ENCODE data around the gene DENND4A.
"Not testable (repeated sequence)": the region's sequence is repeated elsewhere in the genome, so short reads cannot be mapped to it uniquely, and the experiment has no call there.

DENND4A gene

DNA sequence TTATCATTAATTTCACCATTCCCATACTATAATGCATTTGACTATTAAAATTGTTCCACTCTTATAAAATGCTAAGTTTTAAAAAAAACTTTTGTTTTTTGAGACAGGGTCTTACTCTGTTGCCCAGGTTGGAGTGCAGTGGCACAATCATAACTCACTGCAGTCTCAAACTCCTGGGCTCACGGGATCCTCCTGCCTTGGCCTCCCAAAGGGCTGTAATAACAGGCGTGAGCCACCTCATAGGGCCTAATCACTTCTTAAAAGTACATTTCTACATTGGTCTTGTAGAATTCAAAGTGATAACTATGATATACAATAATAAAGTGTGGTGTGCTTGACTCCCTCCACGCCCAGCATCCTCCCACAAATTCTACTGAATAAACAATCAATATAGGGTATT, 3.0 kb downstream of the DENND4A start:
- DNase-seq (ENCODE audit: low spot score), result no peak

GRCh38 chr15:65787260-65787659, 4.8 kb downstream of the DENND4A start:
- DNase-seq (ENCODE audit: low spot score), result no peak

GRCh38 chr15:65785151-65785550, 6.9 kb downstream of the DENND4A start:
- no peak for DNase-seq (ENCODE audit: low spot score)

- DNase-seq (ENCODE audit: low spot score), result no peak
These were observed 8.2 kb downstream of the DENND4A start for GRCh38 chr15:65783872-65784271.

- no peak for DNase-seq (ENCODE audit: low spot score)
These were observed 10.0 kb downstream of the DENND4A start for GRCh38 chr15:65782096-65782495.

- not testable (repeated sequence) for DNase-seq (ENCODE audit: low spot score)
These were observed 13.4 kb downstream of the DENND4A start for GRCh38 chr15:65778701-65779100.

DNA sequence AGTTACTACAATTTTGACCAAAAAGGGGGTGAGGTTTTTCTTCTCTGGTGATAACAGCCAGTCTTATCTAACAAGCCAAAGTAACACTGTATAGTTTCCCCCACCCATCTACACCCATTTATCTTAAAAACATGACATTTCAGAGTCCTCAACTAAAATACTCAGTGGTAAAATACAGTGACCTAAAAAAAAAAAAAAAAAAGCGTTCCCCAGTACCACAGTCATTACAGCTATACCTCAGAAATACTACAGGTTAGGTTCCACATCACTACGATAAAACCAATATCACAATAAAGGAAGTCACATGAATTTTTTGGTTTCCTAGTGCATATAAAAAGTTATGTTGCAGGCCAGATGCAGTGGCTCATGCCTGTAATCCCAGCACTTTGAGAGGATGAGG, 13.8 kb downstream of the DENND4A start:
- no peak for DNase-seq (ENCODE audit: low spot score)

DNA sequence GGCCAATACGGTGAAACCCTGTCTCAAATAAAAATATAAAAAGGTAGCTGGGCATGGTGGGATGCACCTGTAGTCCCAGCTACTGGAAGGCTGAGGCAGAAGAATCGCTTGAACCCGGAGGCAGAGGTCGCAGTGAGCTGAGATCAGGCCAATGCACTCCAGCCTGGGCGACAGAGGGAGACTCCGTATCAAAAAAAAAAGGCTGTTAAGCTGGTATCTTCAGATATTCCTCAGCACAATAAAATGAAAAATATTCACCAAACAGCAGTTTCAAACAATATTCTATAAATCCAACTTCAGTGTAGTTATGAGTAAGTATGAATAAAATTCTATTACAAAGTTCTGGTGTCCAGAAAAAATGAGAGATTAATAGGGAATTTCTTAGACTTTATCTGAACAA, 14.2 kb downstream of the DENND4A start:
- no peak for DNase-seq (ENCODE audit: low spot score)

DNA sequence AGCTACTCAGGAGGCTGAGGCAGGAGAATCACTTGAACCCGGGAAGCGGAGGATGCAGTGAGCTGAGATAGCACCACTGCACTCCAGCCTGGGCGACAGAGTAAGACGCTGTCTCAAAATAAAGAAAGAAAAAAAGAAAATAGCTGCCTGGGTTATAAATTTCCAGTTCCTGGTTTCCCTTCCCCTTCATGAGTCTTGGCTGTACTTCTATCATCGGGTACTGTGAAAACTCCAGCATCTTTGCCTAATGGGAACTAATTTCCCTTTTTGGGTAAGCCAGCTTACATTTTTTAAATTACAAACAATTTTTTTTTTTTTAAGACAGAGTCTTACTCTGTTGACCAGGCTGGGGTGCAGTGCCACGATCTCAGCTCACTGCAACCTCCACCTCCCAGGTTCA, 15.0 kb downstream of the DENND4A start:
- DNase-seq (ENCODE audit: low spot score), result peak; percentile 15

GRCh38 chr15:65773386-65774111, 18.5 kb downstream of the DENND4A start:
- DNase-seq (ENCODE audit: low spot score), result no peak

DNA sequence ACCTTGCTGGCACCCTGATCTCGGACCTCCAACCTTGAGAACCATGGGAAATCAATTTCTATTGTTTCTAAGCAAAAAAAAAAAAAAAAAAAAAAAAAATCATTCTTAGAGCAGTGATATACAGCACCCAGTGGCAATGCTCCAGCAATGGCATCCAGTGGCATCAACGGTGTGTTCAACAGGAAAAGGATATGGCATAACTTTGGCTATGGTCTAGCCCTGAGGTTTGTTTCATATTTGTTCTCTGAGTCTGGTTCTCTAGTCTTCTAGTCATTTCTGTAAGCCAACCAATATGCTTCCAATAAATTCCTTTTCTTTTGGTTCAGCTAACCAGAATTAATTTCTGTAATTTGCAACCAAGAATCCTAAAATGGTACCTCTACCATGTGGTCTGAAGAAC, 19.2 kb downstream of the DENND4A start:
- no peak for DNase-seq (ENCODE audit: low spot score)

- no peak for DNase-seq (ENCODE audit: low spot score)
These were observed 20.2 kb downstream of the DENND4A start for GRCh38 chr15:65771870-65772269.

GRCh38 chr15:65769482-65769881, 22.6 kb downstream of the DENND4A start:
- no peak for DNase-seq (ENCODE audit: low spot score)

GRCh38 chr15:65767895-65768294, 24.2 kb downstream of the DENND4A start:
- DNase-seq (ENCODE audit: low spot score), result no peak

- DNase-seq (ENCODE audit: low spot score), result no peak
These were observed 24.9 kb downstream of the DENND4A start for GRCh38 chr15:65767264-65767595.

- no peak for DNase-seq (ENCODE audit: low spot score)
These were observed 25.4 kb downstream of the DENND4A start for GRCh38 chr15:65766422-65767263.

- DNase-seq (ENCODE audit: low spot score), result no peak
These were observed 27.0 kb downstream of the DENND4A start for GRCh38 chr15:65765106-65765505.

- no peak for DNase-seq (ENCODE audit: low spot score)
These were observed 28.9 kb downstream of the DENND4A start for GRCh38 chr15:65762914-65763787.

DNA sequence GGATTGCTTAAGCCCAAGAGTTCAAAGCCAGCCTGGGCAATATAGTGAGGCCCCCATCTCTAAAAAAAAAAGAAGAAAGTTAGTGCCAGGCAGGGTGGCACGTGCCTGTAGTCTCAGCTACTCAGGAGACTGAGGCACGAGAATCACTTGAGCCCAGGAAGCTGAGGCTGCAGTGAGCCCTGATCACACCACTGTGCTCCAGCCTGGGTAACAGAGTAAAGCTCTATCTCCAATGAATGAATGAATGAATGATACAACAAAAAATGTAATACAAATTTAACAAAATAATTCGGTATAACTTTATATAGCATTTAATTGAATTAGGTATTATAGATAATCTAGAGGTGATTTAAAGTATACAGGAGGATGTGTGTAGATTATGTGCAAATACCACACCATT, 29.7 kb downstream of the DENND4A start:
- no peak for DNase-seq (ENCODE audit: low spot score)

DNA sequence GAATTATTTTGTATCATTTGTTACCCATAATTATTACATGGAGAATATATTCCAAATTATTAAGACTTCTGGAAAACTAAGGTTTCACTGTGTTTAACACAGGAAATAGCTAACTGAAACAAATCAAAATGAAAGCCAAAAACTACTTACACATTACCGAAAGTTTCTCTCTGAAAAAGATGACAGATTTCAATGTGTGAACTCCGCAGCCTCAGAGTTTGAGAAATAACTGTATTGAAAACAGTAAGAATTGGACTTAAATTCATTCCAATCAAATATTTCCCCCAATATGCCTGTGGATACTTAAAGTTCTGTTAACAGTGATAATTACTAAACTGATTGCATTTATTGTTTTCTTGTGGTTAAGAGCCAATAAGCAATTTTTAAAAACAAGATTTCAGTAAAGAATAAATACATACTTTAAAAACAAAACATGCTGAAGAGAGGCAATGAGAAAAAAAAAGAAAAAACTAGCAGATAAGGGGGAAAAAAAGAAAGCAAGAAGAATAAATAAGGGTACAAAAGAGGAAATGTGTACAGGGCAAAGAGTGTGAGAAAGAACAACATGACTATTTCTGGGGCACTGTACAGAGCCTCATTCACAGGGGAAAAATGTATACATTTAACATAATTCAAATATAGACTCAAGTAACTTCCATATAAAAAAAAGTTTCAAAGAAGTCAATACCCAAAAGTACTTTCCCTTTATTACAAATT, 30.7 kb downstream of the DENND4A start:
- no peak for DNase-seq (ENCODE audit: low spot score)

- no peak for DNase-seq (ENCODE audit: low spot score)
These were observed 32.7 kb downstream of the DENND4A start for GRCh38 chr15:65759441-65759840.

DNA sequence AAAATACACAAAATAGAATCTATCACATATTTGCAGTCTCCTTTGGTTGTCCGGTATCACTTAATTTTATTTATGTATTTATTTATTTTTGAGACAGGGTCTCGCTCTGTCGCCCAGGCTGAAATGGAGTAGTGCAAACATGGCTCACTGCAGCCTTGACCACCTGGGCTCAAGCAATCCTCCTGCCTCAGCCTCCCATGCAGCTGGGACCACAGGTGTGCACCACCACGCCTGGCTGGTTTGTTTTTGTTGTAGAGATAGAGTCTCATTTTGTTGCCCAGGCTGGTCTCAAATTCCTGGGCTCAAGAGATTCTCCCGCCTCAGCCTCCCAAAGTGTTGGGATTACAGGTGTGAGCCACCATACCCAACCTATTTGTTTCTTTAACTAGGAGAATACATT, 33.9 kb downstream of the DENND4A start:
- no peak for DNase-seq (ENCODE audit: low spot score)
